NCI-H128 (cell line): ENCODE results near the gene PIWIL1.

Source experiments
- DNase-seq: peaks from one replicate; lab custom pipeline; 2025; ENCODE audit not compliant: unreplicated experiment; lab: John Stamatoyannopoulos, UW

Gene PIWIL1

GRCh38 chr12:130337488-130338303 lies at the start of gene PIWIL1:
Gene PIWIL1 (plus strand): TSS chr12:130337887. CDS start chr12:130342592, 4,705 bp downstream.
- no peak for DNase-seq

DNA sequence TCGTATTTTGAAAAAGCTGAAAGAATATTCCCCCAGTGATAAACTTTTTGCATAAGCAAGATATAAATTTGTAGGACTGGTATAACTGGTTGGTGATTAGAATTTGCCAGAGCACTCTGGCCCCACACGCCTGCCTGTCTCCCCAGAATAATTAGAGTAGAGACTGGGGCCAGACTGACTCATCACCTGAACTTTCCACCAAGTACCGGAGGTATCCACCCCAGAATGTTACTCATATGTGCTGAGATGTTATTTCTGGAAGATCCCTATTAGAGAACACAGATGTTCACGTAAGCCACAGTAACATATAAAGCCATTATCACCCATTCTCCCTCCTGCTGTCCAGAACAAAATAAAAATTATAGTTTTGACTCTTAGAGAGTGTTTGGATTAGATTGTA lies 49.5 kb upstream of the PIWIL1 start:
- no peak for DNase-seq

DNA sequence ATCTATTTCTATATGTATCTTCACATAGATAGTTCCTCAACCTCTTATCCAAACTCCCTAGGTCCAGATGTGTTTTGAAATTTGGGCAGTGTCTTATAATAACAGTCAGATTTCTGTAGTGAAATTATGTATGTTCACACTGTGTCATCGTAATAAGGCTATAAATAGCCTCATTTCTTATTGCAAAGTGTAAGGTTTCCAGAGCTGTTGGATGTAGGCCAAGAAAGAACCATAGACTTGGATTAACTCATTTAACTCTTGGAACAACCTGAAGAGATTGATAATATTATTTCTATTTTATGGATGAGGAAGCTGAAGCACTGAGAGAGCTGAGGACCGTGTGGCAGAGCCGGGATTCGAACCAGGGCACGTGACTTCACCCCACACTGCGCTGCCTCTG lies 49.0 kb upstream of the PIWIL1 start:
- DNase-seq = no peak

DNA sequence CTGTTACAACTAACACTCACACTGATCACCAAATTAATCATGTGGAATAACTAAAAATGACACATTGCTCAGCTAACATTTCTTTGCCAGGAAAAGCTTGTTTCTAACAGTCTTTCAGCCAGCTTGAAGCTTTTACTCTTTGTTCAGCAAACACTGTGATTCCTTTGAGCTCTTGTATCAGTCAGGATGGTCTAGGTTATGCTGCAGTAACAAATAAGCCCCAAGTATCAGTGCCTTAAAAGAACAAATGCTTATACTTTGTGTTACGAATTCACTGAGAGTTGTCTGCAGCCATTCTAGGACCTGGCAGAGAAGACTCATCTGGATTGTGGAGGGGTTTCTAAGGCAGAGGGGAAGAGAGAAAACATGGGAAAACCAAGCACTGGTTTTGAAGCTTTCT lies 47.6 kb upstream of the PIWIL1 start:
- DNase-seq = no peak

GRCh38 chr12:130298322-130299021 lies 39.2 kb upstream of the PIWIL1 start:
- no peak for DNase-seq

GRCh38 chr12:130299574-130299973 lies 38.1 kb upstream of the PIWIL1 start:
- DNase-seq = no peak

- DNase-seq = no peak
Observed at GRCh38 chr12:130300090-130300489, 37.6 kb upstream of the PIWIL1 start.

- DNase-seq = no peak
Observed at GRCh38 chr12:130300737-130301535, 36.8 kb upstream of the PIWIL1 start.

GRCh38 chr12:130301559-130301958 lies 36.1 kb upstream of the PIWIL1 start:
- no peak for DNase-seq

DNA sequence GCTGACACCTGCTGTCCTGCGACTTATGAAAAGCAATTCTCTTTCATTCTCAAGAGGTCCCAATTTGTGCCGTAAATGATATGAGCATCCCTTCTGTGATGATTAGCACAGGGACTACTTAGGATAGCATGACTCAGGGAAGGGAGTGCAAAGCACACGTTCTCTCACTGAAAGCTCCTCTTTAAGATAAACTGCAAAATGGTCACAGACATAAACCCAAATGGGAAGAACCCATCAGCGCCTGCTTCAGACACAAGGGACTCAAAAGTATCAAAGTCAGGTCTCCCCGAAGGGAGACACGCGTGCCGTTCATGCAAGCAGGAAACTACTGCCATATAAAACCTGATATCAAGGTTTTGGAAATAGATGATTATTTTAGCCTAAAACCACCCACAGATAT lies 33.9 kb upstream of the PIWIL1 start:
- no peak for DNase-seq

DNA sequence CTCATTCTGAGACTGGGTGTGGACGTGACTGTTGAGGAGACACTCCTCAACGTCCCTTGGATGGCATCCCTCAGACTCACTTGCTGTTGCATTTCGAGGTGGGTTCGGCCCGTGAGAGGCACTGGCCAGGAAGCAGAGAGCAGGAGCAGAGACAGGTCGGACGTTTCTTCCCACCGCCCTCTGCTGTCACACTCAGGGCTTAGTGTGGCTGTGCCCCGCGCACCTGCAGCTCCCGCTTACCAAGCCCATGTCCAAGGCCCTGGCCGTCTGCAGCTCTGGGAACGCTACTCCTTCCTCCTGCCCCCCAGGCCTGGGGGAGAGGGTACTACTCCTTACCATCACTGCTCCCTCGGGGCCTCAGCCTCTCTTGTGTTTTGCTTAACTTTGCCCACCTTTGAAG lies 29.8 kb upstream of the PIWIL1 start:
- DNase-seq = no peak

GRCh38 chr12:130308393-130308792 lies 29.3 kb upstream of the PIWIL1 start:
- no peak for DNase-seq

- DNase-seq = no peak
Observed at GRCh38 chr12:130316251-130316650, 21.4 kb upstream of the PIWIL1 start.

DNA sequence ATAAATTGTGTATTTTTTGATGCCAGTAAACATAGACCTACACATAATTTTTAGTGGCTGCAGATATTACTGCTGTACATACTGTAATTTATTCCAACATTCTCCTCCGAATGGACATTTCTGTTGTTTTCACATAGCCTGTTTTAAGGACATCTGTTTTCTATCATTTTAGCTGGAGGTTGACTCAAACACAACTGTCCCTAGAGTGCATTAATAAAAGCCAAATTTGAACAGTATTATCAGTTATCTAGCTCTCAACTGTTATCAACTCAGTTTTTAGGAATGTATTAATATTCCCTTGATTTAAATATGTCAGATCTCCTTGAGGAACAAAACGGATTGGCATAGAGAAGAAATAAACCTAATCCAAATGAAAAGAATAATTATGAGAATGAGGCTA lies 17.2 kb upstream of the PIWIL1 start:
- no peak for DNase-seq

DNA sequence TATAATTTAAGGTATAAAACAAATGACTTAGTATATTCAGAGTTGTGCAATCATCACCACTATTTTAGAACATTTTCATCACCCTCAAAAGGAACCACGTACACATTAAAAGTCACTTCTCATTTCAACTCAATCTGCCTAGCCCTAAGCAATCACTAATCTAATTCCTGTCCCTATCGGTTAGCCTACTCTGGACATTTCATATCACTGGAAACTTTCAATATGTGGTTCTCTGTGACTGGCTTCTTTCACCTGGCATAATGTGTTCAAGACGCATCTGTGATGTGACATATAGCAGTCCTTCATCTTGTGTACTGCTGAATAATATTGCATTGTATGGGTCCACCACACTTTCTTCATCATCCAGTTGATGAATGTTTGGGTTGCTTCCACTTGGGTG lies 15.4 kb upstream of the PIWIL1 start:
- DNase-seq = no peak

DNA sequence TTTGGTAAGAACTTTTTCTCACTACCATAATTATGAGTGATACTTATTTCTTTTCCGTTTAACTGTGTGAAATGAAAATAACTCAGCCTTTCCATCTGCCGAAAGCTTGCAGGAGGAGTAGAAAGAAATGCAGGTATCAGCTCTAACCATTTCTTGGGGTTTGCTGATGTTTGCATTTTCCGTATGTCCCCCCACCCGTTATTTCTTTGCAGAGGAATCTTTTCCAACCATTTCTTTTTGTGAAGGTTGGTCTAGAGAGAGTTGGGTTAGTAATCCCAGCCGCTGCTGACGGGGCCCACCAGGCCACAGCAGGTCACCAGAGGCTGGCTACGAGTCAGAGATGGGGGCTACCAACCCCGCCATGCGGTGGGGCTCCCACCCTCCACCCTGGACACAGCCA lies 7.0 kb upstream of the PIWIL1 start:
- DNase-seq = no peak

GRCh38 chr12:130331146-130331545 lies 6.5 kb upstream of the PIWIL1 start:
- no peak for DNase-seq

GRCh38 chr12:130333341-130333740 lies 4.3 kb upstream of the PIWIL1 start:
- DNase-seq = no peak

GRCh38 chr12:130334399-130334798 lies 3.3 kb upstream of the PIWIL1 start:
- no peak for DNase-seq

DNA sequence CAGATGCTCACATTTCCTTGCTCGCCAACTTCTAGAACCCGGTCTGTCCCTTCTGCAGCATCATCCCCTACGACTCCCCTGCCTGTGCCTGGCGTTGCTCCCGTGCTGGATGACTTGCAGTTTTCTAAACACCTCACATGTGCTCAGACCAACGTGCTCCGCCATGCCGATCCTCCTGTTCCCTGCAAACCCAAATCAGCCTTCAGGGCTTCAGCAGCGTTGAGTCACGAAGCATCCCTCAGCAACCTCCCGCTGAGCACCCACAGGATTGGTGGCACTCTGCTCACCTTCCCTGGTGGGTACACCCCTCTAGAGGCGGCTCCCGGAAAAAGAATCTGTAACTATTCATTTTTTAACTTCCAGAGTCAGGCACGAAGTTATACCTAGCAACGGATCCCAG lies 2.8 kb upstream of the PIWIL1 start:
- DNase-seq = no peak

- DNase-seq = peak; percentile 30
Observed at GRCh38 chr12:130335517-130336392, 1.9 kb upstream of the PIWIL1 start.
